SK-N-MC (cell line): ENCODE measurements around the gene CACNA2D1.

Experiments
- DNase-seq: peaks from one replicate; pipeline ENCODE4 v3.0.0-alpha.2; 2011; ENCODE audit warnings: low read depth, low spot score
- H3K27ac ChIP-seq: fragments of 200-600 bp; sonication (generic); 2 replicates; pipeline ENCODE4 v1.5.1; 2016; ENCODE audit warnings: mixed run types
- H3K36me3 ChIP-seq: fragments of 200-600 bp; sonication (generic); 2 replicates; pipeline ENCODE4 v1.6.1; 2017; ENCODE audit warnings: antibody characterized with exemption, low read length, mixed read lengths; ENCODE audit not compliant: insufficient read depth
- H3K4me3 ChIP-seq: fragments of 200-600 bp; sonication (generic); 2 replicates; pipeline ENCODE4 v1.5.1; 2016
- H3K9ac ChIP-seq: fragments of 200-600 bp; sonication (generic); 2 replicates; pipeline ENCODE4 v1.8.0; 2017; ENCODE audit warnings: mixed run types, mixed read lengths; ENCODE audit not compliant: insufficient read length
- H3K9me3 ChIP-seq: fragments of 200-600 bp; sonication (generic); 2 replicates; pipeline ENCODE4 v1.6.1; 2017; ENCODE audit warnings: low read depth, mild to moderate bottlenecking, antibody characterized with exemption, low read length, moderate library complexity, mixed read lengths
- EZH2 ChIP-seq: fragments of 200-600 bp; sonication (generic); IDR thresholded peaks from one replicate; pipeline ENCODE4 v1.6.1; 2017; ENCODE audit warnings: antibody characterized with exemption
- FOXP2 ChIP-seq: optimal IDR thresholded peaks from 2 replicates; pipeline ENCODE3; 2011; ENCODE audit warnings: mild to moderate bottlenecking, moderate library complexity; ENCODE audit not compliant: insufficient read depth; ENCODE audit errors: extremely low read length, control extremely low read depth
- POLR2AphosphoS5 ChIP-seq: IDR thresholded peaks from 2 replicates; pipeline ENCODE4 v1.6.1; 2012; ENCODE audit warnings: mild to moderate bottlenecking, low read depth, low read length, borderline replicate concordance

Gene CACNA2D1

GRCh38 chr7:82200601-82201000 is 243.0 kb downstream of the CACNA2D1 start:
- H3K9ac ChIP-seq: no peak overlapping the region
- H3K4me3 ChIP-seq: no peak overlapping the region
- no peak for DNase-seq
- no peaks in the 10 kb centered on the region for H3K9me3 ChIP-seq
- TF ChIP-seq POLR2AphosphoS5 (no peak), EZH2 (no peak), FOXP2 (no peak)
- no peak overlapping the region for H3K27ac ChIP-seq
- no peaks in the 10 kb centered on the region; the same call in 1 of the 2 replicates for H3K36me3 ChIP-seq

GRCh38 chr7:82194016-82194643 is 249.4 kb downstream of the CACNA2D1 start:
- Histone ChIP-seq H3K27ac (no peak overlapping the region), H3K9me3 (no peaks in the 10 kb centered on the region), H3K4me3 (no peak overlapping the region), H3K36me3 (no peaks in the 10 kb centered on the region), H3K9ac (no peak overlapping the region)
- no peak for TF ChIP-seq FOXP2
- no peak for TF ChIP-seq POLR2AphosphoS5
- TF ChIP-seq EZH2: no peak
- DNase-seq: no peak

- Histone ChIP-seq H3K4me3 (no peak overlapping the region), H3K9me3 (peaks cover 2% of the 10 kb centered on the region; the same call in 1 of the 2 replicates), H3K36me3 (no peaks in the 10 kb centered on the region), H3K27ac (no peak overlapping the region), H3K9ac (no peak overlapping the region)
- DNase-seq: no peak
- TF ChIP-seq EZH2 (no peak), POLR2AphosphoS5 (no peak), FOXP2 (no peak)
These were observed 254.9 kb downstream of the CACNA2D1 start for GRCh38 chr7:82188636-82189035.

GRCh38 chr7:82185443-82185842 is 258.1 kb downstream of the CACNA2D1 start:
- H3K9me3 ChIP-seq: peaks cover 2% of the 10 kb centered on the region; the same call in 1 of the 2 replicates
- TF ChIP-seq POLR2AphosphoS5: no peak
- TF ChIP-seq FOXP2: no peak
- no peak for TF ChIP-seq EZH2
- no peak overlapping the region for H3K9ac ChIP-seq
- DNase-seq: no peak
- no peak overlapping the region for H3K27ac ChIP-seq
- no peaks in the 10 kb centered on the region for H3K36me3 ChIP-seq
- H3K4me3 ChIP-seq: no peak overlapping the region

- H3K9ac ChIP-seq: no peak overlapping the region
- H3K36me3 ChIP-seq: no peaks in the 10 kb centered on the region
- no peak overlapping the region for H3K4me3 ChIP-seq
- no peak overlapping the region for H3K27ac ChIP-seq
- no peak for DNase-seq
- H3K9me3 ChIP-seq: peaks cover 2% of the 10 kb centered on the region; the same call in 1 of the 2 replicates
- no peak for TF ChIP-seq EZH2
- no peak for TF ChIP-seq FOXP2
- TF ChIP-seq POLR2AphosphoS5: no peak
These were observed 259.9 kb downstream of the CACNA2D1 start for GRCh38 chr7:82183634-82184033.

GRCh38 chr7:82179311-82179710 is 264.3 kb downstream of the CACNA2D1 start:
- H3K36me3 ChIP-seq: no peaks in the 10 kb centered on the region
- no peaks in the 10 kb centered on the region for H3K9me3 ChIP-seq
- no peak for DNase-seq
- TF ChIP-seq EZH2 (no peak), POLR2AphosphoS5 (no peak), FOXP2 (no peak)
- no peak overlapping the region for H3K27ac ChIP-seq
- H3K9ac ChIP-seq: no peak overlapping the region
- no peak overlapping the region for H3K4me3 ChIP-seq

GRCh38 chr7:82175319-82175718 is 268.3 kb downstream of the CACNA2D1 start:
- TF ChIP-seq FOXP2 (no peak), EZH2 (no peak), POLR2AphosphoS5 (no peak)
- Histone ChIP-seq H3K9ac (no peak overlapping the region), H3K36me3 (no peaks in the 10 kb centered on the region), H3K9me3 (no peaks in the 10 kb centered on the region), H3K4me3 (no peak overlapping the region; the same call in 1 of the 2 replicates), H3K27ac (no peak overlapping the region)
- DNase-seq: no peak

GRCh38 chr7:82173400-82174021 is 270.1 kb downstream of the CACNA2D1 start:
- Histone ChIP-seq H3K9ac (no peak overlapping the region), H3K27ac (peak overlapping the region; percentile 47; the same call in 1 of the 2 replicates), H3K9me3 (no peaks in the 10 kb centered on the region), H3K36me3 (no peaks in the 10 kb centered on the region), H3K4me3 (no peak overlapping the region)
- DNase-seq: no peak
- TF ChIP-seq FOXP2 (no peak), POLR2AphosphoS5 (no peak), EZH2 (no peak)

- TF ChIP-seq POLR2AphosphoS5 (no peak), EZH2 (no peak), FOXP2 (no peak)
- H3K9me3 ChIP-seq: no peaks in the 10 kb centered on the region
- H3K36me3 ChIP-seq: no peaks in the 10 kb centered on the region
- peak overlapping the region; percentile 47; the same call in 1 of the 2 replicates for H3K27ac ChIP-seq
- no peak for DNase-seq
- H3K9ac ChIP-seq: no peak overlapping the region
- H3K4me3 ChIP-seq: no peak overlapping the region
These were observed 270.7 kb downstream of the CACNA2D1 start for GRCh38 chr7:82172881-82173280.
